IMR-90 (cell line): Measurements from ENCODE around the gene ITIH6. TPM values are rescaled to one million over a fixed set of nuclear protein-coding genes. Genes with fewer than 3 reads are reported as not detected.

Source experiments
- ATAC-seq: fragments of 200-7000 bp; cut with Tn5 transposase; 2 replicates; pipeline ENCODE4 v1.9.1; 2020; ENCODE audit warnings: low read depth, mild to moderate bottlenecking, moderate library complexity
- BruUV-seq: library from RNA; stranded (reverse); fragments of 400-500 nt; replicated peaks from 2 replicates; lab custom pipeline; 2021; lab: Mats Ljungman, UMichigan
- CTCF ChIA-PET: fragments of 300-600 bp; formaldehyde crosslinking; extraction: SDS; loops from one replicate; lab custom pipeline; 2021; ENCODE audit warnings: antibody characterized with exemption; lab: Yijun Ruan, JAX
- POLR2A ChIA-PET: fragments of 300-600 bp; sonication (Branson Sonifier 250); formaldehyde crosslinking; loops from one replicate; lab custom pipeline; 2022; ENCODE audit warnings: antibody characterized with exemption; ENCODE audit not compliant: unreplicated experiment; lab: Charles Lee
- DNase-seq: peaks from one replicate; pipeline ENCODE4 v3.0.0; 2013
- H2AFZ ChIP-seq: replicated peaks from 2 replicates; pipeline ENCODE3; 2013; ENCODE audit warnings: low read length, mild to moderate bottlenecking; ENCODE audit not compliant: poor library complexity
- H2AK5ac ChIP-seq: 2 replicates; pipeline ENCODE4 v1.6.1; 2013; ENCODE audit warnings: low read depth, low read length, inconsistent platforms
- H2AK9ac ChIP-seq: replicated peaks from 2 replicates; pipeline ENCODE3; 2013; ENCODE audit warnings: mild to moderate bottlenecking, low read depth, low read length, moderate library complexity; ENCODE audit not compliant: poor library complexity
- H2BK120ac ChIP-seq: 2 replicates; pipeline ENCODE4 v1.6.1; 2013; ENCODE audit warnings: low read depth, low read length, inconsistent platforms
- H2BK15ac ChIP-seq: 3 replicates; pipeline ENCODE4 v1.6.1; 2013; ENCODE audit warnings: low read depth, low read length, inconsistent platforms
- H2BK20ac ChIP-seq: 2 replicates; pipeline ENCODE4 v1.6.1; 2013; ENCODE audit warnings: low read depth, mild to moderate bottlenecking, inconsistent platforms, low read length, moderate library complexity
- H2BK5ac ChIP-seq: 2 replicates; pipeline ENCODE4 v1.6.1; 2013; ENCODE audit warnings: mild to moderate bottlenecking, low read depth, low read length, inconsistent platforms; ENCODE audit not compliant: poor library complexity, severe bottlenecking
- H3K14ac ChIP-seq: replicated peaks from 2 replicates; pipeline ENCODE4 v1.6.1; 2013; ENCODE audit warnings: low read depth, low read length, inconsistent platforms
- H3K18ac ChIP-seq: 2 replicates; pipeline ENCODE4 v1.6.1; 2013; ENCODE audit warnings: low read depth, low read length, control low read depth
- H3K23ac ChIP-seq: 2 replicates; pipeline ENCODE4 v1.6.1; 2013; ENCODE audit warnings: low read depth, low read length, inconsistent platforms
- H3K27ac ChIP-seq: 2 replicates; pipeline ENCODE4 v1.5.1; 2013; ENCODE audit warnings: mild to moderate bottlenecking, control low read depth, low read length; ENCODE audit not compliant: insufficient read depth
- H3K27me3 ChIP-seq: 2 replicates; pipeline ENCODE4 v1.6.1; 2013; ENCODE audit warnings: low read length; ENCODE audit not compliant: control insufficient read depth, insufficient read depth
- H3K36me3 ChIP-seq: 2 replicates; pipeline ENCODE4 v1.6.1; 2013; ENCODE audit warnings: low read length, mixed read lengths; ENCODE audit not compliant: control insufficient read depth, insufficient read depth
- H3K4ac ChIP-seq: 2 replicates; pipeline ENCODE4 v1.6.1; 2013; ENCODE audit warnings: low read depth, low read length, inconsistent platforms
- H3K4me1 ChIP-seq: 2 replicates; pipeline ENCODE4 v1.6.1; 2013; ENCODE audit warnings: low read length, mixed read lengths; ENCODE audit not compliant: control insufficient read depth, insufficient read depth
- H3K4me2 ChIP-seq: 2 replicates; pipeline ENCODE4 v1.6.1; 2013; ENCODE audit warnings: low read depth, mild to moderate bottlenecking, control low read depth, low read length, moderate library complexity
- H3K4me3 ChIP-seq: 2 replicates; pipeline ENCODE4 v1.5.1; 2013; ENCODE audit warnings: low read depth, mild to moderate bottlenecking, control low read depth, low read length, moderate library complexity; ENCODE audit not compliant: insufficient read depth
- H3K56ac ChIP-seq: 2 replicates; pipeline ENCODE4 v1.6.1; 2013; ENCODE audit warnings: low read length, inconsistent platforms; ENCODE audit not compliant: insufficient read depth; ENCODE audit errors: extremely low read depth
- H3K79me1 ChIP-seq, 2 experiments: 2 replicates each; pipeline ENCODE4 v1.6.1; 2013; ENCODE audit warnings: low read length in 2 of 2, inconsistent platforms in 1 of 2, low read depth in 1 of 2
- H3K9ac ChIP-seq: 2 replicates; pipeline ENCODE4 v1.6.1; 2013; ENCODE audit warnings: low read depth, low read length, control low read depth
- H3K9me1 ChIP-seq: 2 replicates; pipeline ENCODE4 v1.6.1; 2013; ENCODE audit warnings: low read length, inconsistent platforms; ENCODE audit not compliant: insufficient read depth
- H3K9me3 ChIP-seq: 2 replicates; pipeline ENCODE4 v1.6.1; 2013; ENCODE audit warnings: low read length; ENCODE audit not compliant: control insufficient read depth, insufficient read depth
- H4K20me1 ChIP-seq: 2 replicates; pipeline ENCODE4 v1.6.1; 2013; ENCODE audit warnings: low read length, inconsistent platforms; ENCODE audit not compliant: insufficient read depth
- H4K5ac ChIP-seq: 2 replicates; pipeline ENCODE4 v1.6.1; 2013; ENCODE audit warnings: mild to moderate bottlenecking, low read depth, low read length, control low read depth
- H4K8ac ChIP-seq, 2 experiments: 2 replicates each; pipeline ENCODE4 v1.6.1; 2013; ENCODE audit warnings: low read depth in 2 of 2, low read length in 2 of 2, control low read depth in 1 of 2, inconsistent platforms in 1 of 2
- H4K91ac ChIP-seq: 2 replicates; pipeline ENCODE4 v1.6.1; 2013; ENCODE audit warnings: low read depth, low read length, inconsistent platforms; ENCODE audit not compliant: insufficient read depth
- CEBPB ChIP-seq: IDR thresholded peaks from 2 replicates; pipeline ENCODE4 v1.6.1; 2012; ENCODE audit warnings: low read depth, low read length, improper control_type of control experiment
- CHD1 ChIP-seq: IDR thresholded peaks from 2 replicates; pipeline ENCODE4 v1.6.1; 2012; ENCODE audit warnings: low read depth, low read length, improper control_type of control experiment
- CTCF ChIP-seq: conservative IDR thresholded peaks from 2 replicates; pipeline ENCODE4 v1.5.1; 2012; ENCODE audit warnings: mild to moderate bottlenecking, low read depth, low read length, improper control_type of control experiment
- ELK1 ChIP-seq: fragments of 150-350 bp; IDR thresholded peaks from 2 replicates; pipeline ENCODE4 v1.6.1; 2016; ENCODE audit warnings: low read depth, mild to moderate bottlenecking, low read length, moderate library complexity, borderline replicate concordance
- FOS ChIP-seq: fragments of 150-350 bp; IDR thresholded peaks from 2 replicates; pipeline ENCODE4 v1.6.1; 2016; ENCODE audit warnings: low read depth, low read length
- MAZ ChIP-seq: IDR thresholded peaks from 2 replicates; pipeline ENCODE4 v1.6.1; 2012; ENCODE audit warnings: low read depth, mild to moderate bottlenecking, low read length, improper control_type of control experiment, moderate library complexity, borderline replicate concordance
- MXI1 ChIP-seq: IDR thresholded peaks from 2 replicates; pipeline ENCODE4 v1.6.1; 2012; ENCODE audit warnings: low read depth, mild to moderate bottlenecking, low read length, moderate library complexity, borderline replicate concordance
- NFE2L2 ChIP-seq: fragments of 150-350 bp; IDR thresholded peaks from 2 replicates; pipeline ENCODE4 v1.6.1; 2016; ENCODE audit warnings: low read depth, mild to moderate bottlenecking, low read length
- POLR2A ChIP-seq: IDR thresholded peaks from 2 replicates; pipeline ENCODE4 v1.6.1; 2012; ENCODE audit warnings: mild to moderate bottlenecking, low read depth, low read length
- RAD21 ChIP-seq: IDR thresholded peaks from 2 replicates; pipeline ENCODE4 v1.6.1; 2012; ENCODE audit warnings: low read length, improper control_type of control experiment
- RCOR1 ChIP-seq: IDR thresholded peaks from 2 replicates; pipeline ENCODE4 v1.6.1; 2012; ENCODE audit warnings: mild to moderate bottlenecking, low read length, improper control_type of control experiment; ENCODE audit not compliant: insufficient replicate concordance
- RFX5 ChIP-seq: IDR thresholded peaks from 2 replicates; pipeline ENCODE4 v1.8.0; 2012; ENCODE audit warnings: low read depth, mild to moderate bottlenecking, low read length, moderate library complexity
- SMC3 ChIP-seq: fragments of 150-350 bp; IDR thresholded peaks from 2 replicates; pipeline ENCODE4 v1.6.1; 2016; ENCODE audit warnings: low read depth, mild to moderate bottlenecking, antibody characterized with exemption, low read length, moderate library complexity
- USF2 ChIP-seq: fragments of 150-350 bp; IDR thresholded peaks from 2 replicates; pipeline ENCODE4 v1.6.1; 2017; ENCODE audit warnings: mild to moderate bottlenecking, antibody characterized with exemption, low read length, low read depth
- WGBS, 2 experiments: methylation state at CpG; one replicate each; pipeline versions ENCODE4 v1.1.5 to v1.1.7; 2013; ENCODE audit warnings: missing lambda C conversion rate in 2 of 2; ENCODE audit not compliant: insufficient read length in 1 of 2; ENCODE audit errors: extremely low coverage in 2 of 2; 5-methylcytosine and 5-hydroxymethylcytosine counted together
- dilution Hi-C: fragments of 300-500 bp; cut with HindIII; formaldehyde crosslinking; loops from one replicate; pipeline ENCODE4 v1.14.3; 2018; ENCODE audit warnings: low sequenced_read_pairs; ENCODE audit not compliant: unreplicated experiment
- in situ Hi-C: fragments of 300-500 bp; cut with MboI; formaldehyde crosslinking; loops from 3 replicates; pipeline ENCODE4 v1.14.3; 2019; ENCODE audit warnings: low sequenced_read_pairs, inconsistent platforms, mixed read lengths
- intact Hi-C: fragments of 100-400 bp; cut with micrococcal nuclease; formaldehyde crosslinking; loops from 2 replicates; pipeline ENCODE4 v1.10.0; 2022
- polyA plus RNA-seq, 3 experiments: library from polyadenylated mRNA; depleted of rRNA; stranded (reverse); fragments of >200 nt; gene quantifications; 2 replicates each; pipeline ENCODE4 v1.2.3, GENCODE V29; 2012; ENCODE audit warnings: low replicate concordance in 1 of 3
- total RNA-seq: library from RNA; depleted of rRNA; stranded (reverse); fragments of >200 nt; gene quantifications from 2 replicates; pipeline ENCODE4 v1.2.3, GENCODE V29; 2012

Gene ITIH6
- total and polyA plus RNA-seq, 2 of the 4 experiments (the other 2 are of a cell fraction) = not detected

- no peak overlapping the region for H2BK15ac ChIP-seq
- no peaks in the 10 kb centered on the region for H3K79me1 ChIP-seq
- H3K27ac ChIP-seq = no peak overlapping the region
- H3K56ac ChIP-seq = no peak overlapping the region
- no peak overlapping the region for H2AK5ac ChIP-seq
- H3K27me3 ChIP-seq = no peaks in the 10 kb centered on the region
- dilution Hi-C loops (no loop called here), intact Hi-C loops (no loop called here), in situ Hi-C loops (no loop called here)
- H4K8ac ChIP-seq = no peak overlapping the region
- H2BK20ac ChIP-seq = no peak overlapping the region
- H3K23ac ChIP-seq = no peak overlapping the region
- no peaks in the 10 kb centered on the region; the same call in 1 of the 2 replicates for H3K9me3 ChIP-seq
- H2BK5ac ChIP-seq = no peak overlapping the region
- no peak for ATAC-seq
- no peaks in the 10 kb centered on the region; the same call in 1 of the 2 replicates for H4K20me1 ChIP-seq
- no peak overlapping the region for H3K9ac ChIP-seq
- H3K4me2 ChIP-seq = no peak overlapping the region
- no peak overlapping the region for H3K18ac ChIP-seq
- TF ChIP-seq MAZ = no peak
- TF ChIP-seq CHD1 = no peak
- no peak for TF ChIP-seq CEBPB
- TF ChIP-seq RAD21 = no peak
- no peak for TF ChIP-seq RFX5
- no peak for TF ChIP-seq RCOR1
- no peak for TF ChIP-seq POLR2A
- TF ChIP-seq MXI1 = no peak
- TF ChIP-seq FOS = no peak
- no peak for TF ChIP-seq USF2
- TF ChIP-seq SMC3 = no peak
- TF ChIP-seq ELK1 = no peak
- no peak for TF ChIP-seq NFE2L2
- TF ChIP-seq CTCF = no peak
- DNase-seq = no peak
- no TSS peak for BruUV-seq
- no peak overlapping the region for H4K5ac ChIP-seq
- POLR2A ChIA-PET = no interaction called here
- no peak overlapping the region for H4K91ac ChIP-seq
- no peak overlapping the region for H2AFZ ChIP-seq
- no peak overlapping the region for H3K4me3 ChIP-seq
- no peak overlapping the region for H3K4ac ChIP-seq
- no peak overlapping the region for H2BK120ac ChIP-seq
- no peaks in the 10 kb centered on the region; the same call in 1 of the 2 replicates for H3K9me1 ChIP-seq
- no peak overlapping the region for H2AK9ac ChIP-seq
- H3K4me1 ChIP-seq = no peaks in the 10 kb centered on the region
- H3K36me3 ChIP-seq = peaks cover 2% of the 10 kb centered on the region; the same call in 1 of the 2 replicates
- no peak overlapping the region for H3K14ac ChIP-seq
- WGBS, 2 experiments = no CpG with 5 or more reads among the region's 2 CpGs
- CTCF ChIA-PET = no interaction called here
Observed at GRCh38 chrX:54821310-54821709, 23.3 kb upstream of the ITIH6 start.
